HCT116 (cell line): Measurements from ENCODE around the gene C14orf180. TPM values are rescaled to one million over a fixed set of nuclear protein-coding genes. Genes with fewer than 3 reads are reported as not detected.

Experiments used
- ATAC-seq: fragments of 200-7000 bp; cut with Tn5 transposase; 2 replicates; pipeline ENCODE4 v1.9.1; 2020; ENCODE audit warnings: mild to moderate bottlenecking, moderate library complexity
- BruUV-seq: library from RNA; stranded (reverse); fragments of 400-500 nt; replicated peaks from 2 replicates; lab custom pipeline; 2021; lab: Mats Ljungman, UMichigan
- CTCF ChIA-PET: fragments of 300-600 bp; sonication (Branson Sonifier 250); formaldehyde crosslinking; loops from one replicate; lab custom pipeline; 2021; ENCODE audit warnings: antibody characterized with exemption; lab: Charles Lee
- POLR2A ChIA-PET: fragments of 300-600, 350-600 bp; sonication (Branson Sonifier 250); formaldehyde crosslinking; loops from one replicate; lab custom pipeline; 2021; ENCODE audit warnings: antibody characterized with exemption; lab: Charles Lee
- RAD21 ChIA-PET, 2 experiments: fragments of 300-600 bp; sonication (Branson Sonifier 250); formaldehyde crosslinking; loops; one replicate each; lab custom pipeline; 2023; ENCODE audit warnings: low total read pairs in 2 of 2; ENCODE audit not compliant: uncharacterized antibody in 2 of 2, unreplicated experiment in 2 of 2, low non-redundant PET in 1 of 2; lab: Charles Lee
- DNase-seq: peaks from one replicate; pipeline ENCODE4 v3.0.0-alpha.2; 2010; ENCODE audit warnings: low read depth, low spot score
- H2AFZ ChIP-seq: fragments of 200-600 bp; shearing (Covaris generic), sonication (generic); 2 replicates; pipeline ENCODE4 v1.6.1; 2017; ENCODE audit warnings: low read depth, mixed run types, mixed read lengths, antibody characterized with exemption, low read length; ENCODE audit not compliant: poor library complexity, severe bottlenecking
- H3K27ac ChIP-seq: 2 replicates; pipeline ENCODE4 v1.5.1; 2012; ENCODE audit warnings: low read depth, low read length
- H3K27me3 ChIP-seq: fragments of 200-600 bp; sonication (generic); 2 replicates; pipeline ENCODE4 v1.6.1; 2016; ENCODE audit warnings: mixed run types, low read length, mixed read lengths; ENCODE audit not compliant: insufficient read depth
- H3K36me3 ChIP-seq, 2 experiments: fragments of 200-500 bp in 1 of 2; fragments of 200-600 bp in 1 of 2; sonication (Bioruptor generic) in 1 of 2; sonication (generic) in 1 of 2; 2 replicates each; pipeline versions ENCODE4 v1.5.1 to v1.6.1; 2014 to 2016; ENCODE audit warnings: low read length in 2 of 2, inconsistent platforms in 1 of 2, mixed read lengths in 1 of 2, mixed run types in 1 of 2; ENCODE audit not compliant: insufficient read depth in 2 of 2, control insufficient read depth in 1 of 2
- H3K4me1 ChIP-seq, 2 experiments: fragments of 200-600 bp in 1 of 2; sonication (generic) in 1 of 2; 2 replicates each; pipeline versions ENCODE4 v1.5.1 to v1.6.1; 2012 to 2017; ENCODE audit warnings: low read length in 2 of 2, inconsistent platforms in 1 of 2, mild to moderate bottlenecking in 1 of 2, mixed read lengths in 1 of 2, mixed run types in 1 of 2, moderate library complexity in 1 of 2; ENCODE audit not compliant: insufficient read depth in 2 of 2, control insufficient read depth in 1 of 2
- H3K4me2 ChIP-seq: fragments of 200-600 bp; sonication (generic); 2 replicates; pipeline ENCODE4 v1.6.1; 2017; ENCODE audit warnings: mixed run types, low read length, mixed read lengths
- H3K4me3 ChIP-seq, 2 experiments: fragments of 200-600 bp in 1 of 2; sonication (generic) in 1 of 2; replicated peaks in 1 of 2; 2 replicates each; pipeline ENCODE4 v1.5.1; 2011 to 2016; ENCODE audit warnings: low read length in 2 of 2, control low read depth in 1 of 2, low read depth in 1 of 2, mild to moderate bottlenecking in 1 of 2, mixed read lengths in 1 of 2, mixed run types in 1 of 2
- H3K79me2 ChIP-seq: fragments of 200-600 bp; sonication (generic); 2 replicates; pipeline ENCODE4 v1.6.1; 2017; ENCODE audit warnings: mild to moderate bottlenecking, mixed run types, low read length, moderate library complexity, mixed read lengths; ENCODE audit not compliant: insufficient read depth
- H3K9ac ChIP-seq: fragments of 200-600 bp; sonication (generic); 2 replicates; pipeline ENCODE4 v1.6.1; 2016; ENCODE audit warnings: low read length, mixed read lengths
- H3K9me2 ChIP-seq: fragments of 200-600 bp; sonication (generic), shearing (Covaris generic); 2 replicates; pipeline ENCODE4 v1.6.1; 2017; ENCODE audit warnings: mixed run types, mild to moderate bottlenecking, moderate library complexity; ENCODE audit not compliant: insufficient read depth
- H3K9me3 ChIP-seq, 2 experiments: fragments of 200-500 bp in 1 of 2; fragments of 200-600 bp in 1 of 2; sonication (Bioruptor generic) in 1 of 2; sonication (generic) in 1 of 2; 2 replicates each; pipeline ENCODE4 v1.6.1; 2014 to 2017; ENCODE audit warnings: low read length in 2 of 2, mixed read lengths in 2 of 2, inconsistent platforms in 1 of 2, low read depth in 1 of 2, mild to moderate bottlenecking in 1 of 2, mixed run types in 1 of 2, moderate library complexity in 1 of 2; ENCODE audit not compliant: control insufficient read depth in 1 of 2, insufficient read depth in 1 of 2
- H4K20me1 ChIP-seq: fragments of 200-600 bp; sonication (generic), shearing (Covaris generic); 2 replicates; pipeline ENCODE4 v1.6.1; 2017; ENCODE audit warnings: mixed run types, mild to moderate bottlenecking, moderate library complexity; ENCODE audit not compliant: insufficient read depth
- CBX3 ChIP-seq: IDR thresholded peaks from 2 replicates; pipeline ENCODE4 v1.6.1; 2012; ENCODE audit warnings: low read depth
- ELF1 ChIP-seq: IDR thresholded peaks from 2 replicates; pipeline ENCODE4 v1.6.1; 2012; ENCODE audit warnings: low read depth, borderline replicate concordance
- FOSL1 ChIP-seq: IDR thresholded peaks from 2 replicates; pipeline ENCODE4 v1.6.1; 2012; ENCODE audit warnings: low read depth
- JUND ChIP-seq: IDR thresholded peaks from 2 replicates; pipeline ENCODE4 v1.6.1; 2012
- MAX ChIP-seq: IDR thresholded peaks from 2 replicates; pipeline ENCODE4 v1.6.1; 2012
- POLR2AphosphoS5 ChIP-seq: IDR thresholded peaks from 2 replicates; pipeline ENCODE4 v1.6.1; 2011; ENCODE audit warnings: mild to moderate bottlenecking, low read depth, low read length, moderate library complexity
- RAD21 ChIP-seq: IDR thresholded peaks from 2 replicates; pipeline ENCODE4 v1.6.1; 2012; ENCODE audit warnings: low read depth, mild to moderate bottlenecking
- SIN3A ChIP-seq: IDR thresholded peaks from 2 replicates; pipeline ENCODE4 v1.6.1; 2012; ENCODE audit warnings: low read depth
- TCF7L2 ChIP-seq: IDR thresholded peaks from 2 replicates; pipeline ENCODE4 v1.7.0; 2011; ENCODE audit warnings: borderline replicate concordance, inconsistent platforms; ENCODE audit not compliant: insufficient read depth, insufficient read length; ENCODE audit errors: extremely low read depth
- ZBTB33 ChIP-seq: IDR thresholded peaks from 2 replicates; pipeline ENCODE4 v1.6.1; 2011; ENCODE audit warnings: mild to moderate bottlenecking, low read length, moderate library complexity; ENCODE audit not compliant: insufficient replicate concordance; ENCODE audit errors: extremely low read depth
- ZFX ChIP-seq: fragments of 450-650 bp; IDR thresholded peaks from 2 replicates; pipeline ENCODE4 v1.6.1; 2017
- ZNF274 ChIP-seq: fragments of 200-500 bp; sonication (Bioruptor generic); IDR thresholded peaks from 2 replicates; pipeline ENCODE4 v1.6.1; 2014; ENCODE audit warnings: mild to moderate bottlenecking, low read depth, low read length, inconsistent platforms
- intact Hi-C: fragments of 100-400 bp; cut with micrococcal nuclease; formaldehyde crosslinking; loops from 2 replicates; pipeline ENCODE4 v1.10.0; 2022
- total RNA-seq: library from RNA; stranded (reverse); gene quantifications from one replicate; pipeline ENCODE4 v1.2.1, GENCODE V29; 2021; ENCODE audit not compliant: unreplicated experiment
- TF ChIP-seq, protein P1 (sequence below): IDR thresholded peaks from 2 replicates; pipeline ENCODE4 v1.6.1; 2012; ENCODE audit warnings: low read depth

Gene C14orf180
- total RNA-seq, 1 experiment from 2014 or later: not detected

DNA sequence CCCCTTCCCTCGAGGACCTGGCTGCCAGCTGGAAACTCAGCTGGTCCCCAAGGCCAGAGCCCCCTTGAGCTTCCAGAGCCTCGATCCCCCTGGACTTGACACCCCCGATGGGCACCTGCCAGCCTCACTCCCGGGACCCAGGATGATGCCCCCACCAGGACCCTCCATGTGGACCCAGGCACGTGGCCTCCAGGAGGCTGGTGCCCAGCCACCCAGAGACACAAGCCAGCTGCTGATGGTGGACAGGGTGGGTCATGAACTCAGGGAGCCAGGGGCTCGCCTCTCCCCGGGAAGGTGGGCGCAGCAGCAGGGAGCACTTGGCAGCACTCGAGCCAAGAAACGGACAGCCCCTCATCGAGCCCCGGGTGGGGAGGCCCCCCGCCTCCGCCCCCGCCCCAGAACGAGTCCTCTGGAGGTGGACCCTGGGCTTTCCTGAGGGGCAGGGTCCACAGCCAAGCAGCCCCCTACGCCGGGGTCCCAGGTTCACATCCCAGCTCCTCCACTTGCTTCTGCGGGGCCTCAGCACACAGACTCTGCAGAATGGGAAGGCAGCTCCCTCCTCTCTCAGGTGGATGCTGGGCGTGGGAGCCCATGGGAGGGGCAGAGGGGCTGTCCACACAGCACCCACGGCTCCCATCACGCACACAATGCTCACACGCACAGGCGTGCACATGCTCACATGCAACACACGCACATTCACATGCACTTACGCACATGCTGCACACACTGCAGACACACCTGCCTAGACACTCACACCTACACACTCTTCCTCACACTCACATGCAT, 12.1 kb downstream of the C14orf180 start:
- Histone ChIP-seq H3K4me1 (no peaks in the 10 kb centered on the region), H2AFZ (no peak overlapping the region), H3K4me3 (no peak overlapping the region), H3K9me3 (no peaks in the 10 kb centered on the region), H4K20me1 (no peaks in the 10 kb centered on the region), H3K27me3 (no peaks in the 10 kb centered on the region; the same call in 1 of the 2 replicates), H3K27ac (no peak overlapping the region), H3K9ac (no peak overlapping the region), H3K79me2 (no peaks in the 10 kb centered on the region), H3K36me3 (no peaks in the 10 kb centered on the region), H3K4me2 (no peak overlapping the region), H3K9me2 (no peaks in the 10 kb centered on the region)
- no peak for DNase-seq
- ChIA-PET CTCF (no interaction called here), POLR2A (no interaction called here), RAD21 (no interaction called here)
- ATAC-seq: no peak
- no peak for TF ChIP-seq POLR2AphosphoS5
- intact Hi-C loops: no loop called here
- BruUV-seq: no TSS peak

- no peak for TF ChIP-seq MAX
- TF ChIP-seq ELF1: no peak
- no peak for TF ChIP-seq TCF7L2
- no peak for TF ChIP-seq CBX3
- no peak for TF ChIP-seq ZBTB33
- TF ChIP-seq RAD21: no peak
- TF ChIP-seq POLR2AphosphoS5: no peak
- TF ChIP-seq FOSL1: no peak
- TF ChIP-seq ZNF274: no peak
- TF ChIP-seq ZFX: no peak
- no peak for TF ChIP-seq JUND
- TF ChIP-seq SIN3A: no peak
- TF ChIP-seq, protein P1, sequence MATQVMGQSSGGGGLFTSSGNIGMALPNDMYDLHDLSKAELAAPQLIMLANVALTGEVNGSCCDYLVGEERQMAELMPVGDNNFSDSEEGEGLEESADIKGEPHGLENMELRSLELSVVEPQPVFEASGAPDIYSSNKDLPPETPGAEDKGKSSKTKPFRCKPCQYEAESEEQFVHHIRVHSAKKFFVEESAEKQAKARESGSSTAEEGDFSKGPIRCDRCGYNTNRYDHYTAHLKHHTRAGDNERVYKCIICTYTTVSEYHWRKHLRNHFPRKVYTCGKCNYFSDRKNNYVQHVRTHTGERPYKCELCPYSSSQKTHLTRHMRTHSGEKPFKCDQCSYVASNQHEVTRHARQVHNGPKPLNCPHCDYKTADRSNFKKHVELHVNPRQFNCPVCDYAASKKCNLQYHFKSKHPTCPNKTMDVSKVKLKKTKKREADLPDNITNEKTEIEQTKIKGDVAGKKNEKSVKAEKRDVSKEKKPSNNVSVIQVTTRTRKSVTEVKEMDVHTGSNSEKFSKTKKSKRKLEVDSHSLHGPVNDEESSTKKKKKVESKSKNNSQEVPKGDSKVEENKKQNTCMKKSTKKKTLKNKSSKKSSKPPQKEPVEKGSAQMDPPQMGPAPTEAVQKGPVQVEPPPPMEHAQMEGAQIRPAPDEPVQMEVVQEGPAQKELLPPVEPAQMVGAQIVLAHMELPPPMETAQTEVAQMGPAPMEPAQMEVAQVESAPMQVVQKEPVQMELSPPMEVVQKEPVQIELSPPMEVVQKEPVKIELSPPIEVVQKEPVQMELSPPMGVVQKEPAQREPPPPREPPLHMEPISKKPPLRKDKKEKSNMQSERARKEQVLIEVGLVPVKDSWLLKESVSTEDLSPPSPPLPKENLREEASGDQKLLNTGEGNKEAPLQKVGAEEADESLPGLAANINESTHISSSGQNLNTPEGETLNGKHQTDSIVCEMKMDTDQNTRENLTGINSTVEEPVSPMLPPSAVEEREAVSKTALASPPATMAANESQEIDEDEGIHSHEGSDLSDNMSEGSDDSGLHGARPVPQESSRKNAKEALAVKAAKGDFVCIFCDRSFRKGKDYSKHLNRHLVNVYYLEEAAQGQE: no peak
- DNase-seq (no peak), ATAC-seq (no peak)
- no TSS peak for BruUV-seq
- H3K27me3 ChIP-seq: no peaks in the 10 kb centered on the region; the same call in 1 of the 2 replicates
- H2AFZ ChIP-seq: no peak overlapping the region
- CTCF ChIA-PET: no interaction called here
- no peaks in the 10 kb centered on the region for H3K9me2 ChIP-seq
- no peaks in the 10 kb centered on the region for H3K9me3 ChIP-seq
- POLR2A ChIA-PET: no interaction called here
- H3K36me3 ChIP-seq: no peaks in the 10 kb centered on the region
- H3K27ac ChIP-seq: no peak overlapping the region
- no peaks in the 10 kb centered on the region for H3K79me2 ChIP-seq
- no peaks in the 10 kb centered on the region for H3K4me1 ChIP-seq
- intact Hi-C loops: no loop called here
- H3K9ac ChIP-seq: no peak overlapping the region
- RAD21 ChIA-PET: no interaction called here
- no peaks in the 10 kb centered on the region for H4K20me1 ChIP-seq
- no peak overlapping the region for H3K4me3 ChIP-seq
- H3K4me2 ChIP-seq: no peak overlapping the region
Observed at GRCh38 chr14:104592292-104592672, 12.7 kb downstream of the C14orf180 start.
